ENCODE results near the gene DNAAF1. TPM values are rescaled to one million over a fixed set of nuclear protein-coding genes. Genes with fewer than 3 reads are reported as not detected.
A peak's percentile ranks its signal among the peaks of the same experiment; 100 is the strongest.

DNAAF1 gene
- total and polyA plus RNA-seq, 2 of the 4 experiments (the other 2 are of a cell fraction), result 0.05 TPM; not detected in 1

GRCh38 chr16:84195201-84196093, 50.3 kb downstream of the DNAAF1 start (continued):
- no peak for TF ChIP-seq RFX5 (IDR thresholded peaks at IDR 0.05; ENCODE audit: low read depth, low read length)

GRCh38 chr16:84196101-84196500, 51.0 kb downstream of the DNAAF1 start:
- H3K23ac ChIP-seq (ENCODE audit: low read depth, low read length), result no peak overlapping the region
- dilution Hi-C loops (cut with HindIII; ENCODE audit: low sequenced_read_pairs, unreplicated experiment) (no loop called here), in situ Hi-C loops (cut with MboI; ENCODE audit: low sequenced_read_pairs) (no loop called here), intact Hi-C loops (cut with micrococcal nuclease) (no loop called here)
- no peaks in the 10 kb centered on the region for H3K36me3 ChIP-seq (ENCODE audit: control insufficient read depth, insufficient read depth, low read length)
- no peak overlapping the region for H4K91ac ChIP-seq (ENCODE audit: insufficient read depth, low read depth, low read length)
- DNase-seq, result no peak
- CTCF ChIA-PET, result no interaction called here
- no peaks in the 10 kb centered on the region for H3K9me3 ChIP-seq (ENCODE audit: control insufficient read depth, insufficient read depth, low read length)
- POLR2A ChIA-PET (ENCODE audit: unreplicated experiment), result no interaction called here
- H3K9ac ChIP-seq (ENCODE audit: low read depth, low read length), result no peak overlapping the region
- no peak overlapping the region for H3K18ac ChIP-seq (ENCODE audit: low read depth, low read length)
- no peak overlapping the region for H3K4me2 ChIP-seq (ENCODE audit: low read depth, low read length)
- peaks cover 2% of the 10 kb centered on the region; the same call in 1 of the 2 replicates for H3K4me1 ChIP-seq (ENCODE audit: control insufficient read depth, insufficient read depth, low read length)
- H3K79me1 ChIP-seq (ENCODE audit: low read depth in 1 of 2, low read length in 2 of 2), result no peaks in the 10 kb centered on the region
- no peak overlapping the region for H3K14ac ChIP-seq (replicated peaks; ENCODE audit: low read depth, low read length)
- H4K20me1 ChIP-seq (ENCODE audit: insufficient read depth, low read length), result no peaks in the 10 kb centered on the region; the same call in 1 of the 2 replicates
- H4K5ac ChIP-seq (ENCODE audit: low read depth, low read length), result no peak overlapping the region
- no peaks in the 10 kb centered on the region for H3K9me1 ChIP-seq (ENCODE audit: insufficient read depth, low read length)
- no peak overlapping the region for H3K56ac ChIP-seq (ENCODE audit: extremely low read depth, insufficient read depth, low read length)
- peaks cover 34% of the 10 kb centered on the region for H3K27me3 ChIP-seq (ENCODE audit: control insufficient read depth, insufficient read depth, low read length)
- no TSS peak for BruUV-seq (replicated peaks)
- no peak overlapping the region for H2BK15ac ChIP-seq (ENCODE audit: low read depth, low read length)
- no peak overlapping the region for H2BK20ac ChIP-seq (ENCODE audit: low read depth, low read length)
- H2AK5ac ChIP-seq (ENCODE audit: low read depth, low read length), result no peak overlapping the region
- TF ChIP-seq MAFK (IDR thresholded peaks at IDR 0.05; ENCODE audit: low read depth, low read length) (no peak), RAD21 (IDR thresholded peaks at IDR 0.05; ENCODE audit: low read length) (no peak), USF2 (IDR thresholded peaks at IDR 0.05; ENCODE audit: low read depth, low read length) (no peak), SMC3 (IDR thresholded peaks at IDR 0.05; ENCODE audit: low read depth, low read length) (no peak)
- H3K4me3 ChIP-seq (ENCODE audit: insufficient read depth, low read depth, low read length), result no peak overlapping the region
- H2BK5ac ChIP-seq (ENCODE audit: low read depth, low read length, poor library complexity, severe bottlenecking), result no peak overlapping the region
- no peak for ATAC-seq (ENCODE audit: low read depth)
- no peak overlapping the region for H2BK120ac ChIP-seq (ENCODE audit: low read depth, low read length)
- H2AK9ac ChIP-seq (replicated peaks; ENCODE audit: low read depth, low read length, poor library complexity), result peak overlapping the region; percentile 28
- H3K27ac ChIP-seq (ENCODE audit: insufficient read depth, low read length), result no peak overlapping the region
- no peak overlapping the region for H2AFZ ChIP-seq (replicated peaks; ENCODE audit: low read length, poor library complexity)
- no peak overlapping the region for H4K8ac ChIP-seq (ENCODE audit: low read depth in 2 of 2, low read length in 2 of 2)
- no peak overlapping the region for H3K4ac ChIP-seq (ENCODE audit: low read depth, low read length)
- no CpG with 5 or more reads among the region's 16 CpGs for WGBS, 2 experiments (ENCODE audit: extremely low coverage in 2 of 2, insufficient read length in 1 of 2)
